Measurements from ENCODE around the gene SH3PXD2B. TPM values are rescaled to one million over a fixed set of nuclear protein-coding genes. Genes with fewer than 3 reads are reported as not detected.

SH3PXD2B gene
- total and polyA plus RNA-seq, 2 of the 13 experiments (the other 11 are each of a cell fraction or from before 2014, with no cell fraction given): 3.4 to 4.6 TPM

- Histone ChIP-seq H2AFZ (ENCODE audit: low read length) (no peak overlapping the region), H4K20me1 (ENCODE audit: insufficient read depth, low read length) (no peaks in the 10 kb centered on the region), H3K9me3 (ENCODE audit: low read length) (no peaks in the 10 kb centered on the region), H3K4me1 (ENCODE audit: insufficient read depth, low read length) (peaks cover 50% of the 10 kb centered on the region), H3K9ac (ENCODE audit: insufficient read depth, low read depth, low read length) (no peak overlapping the region), H3K4me3 (replicated peaks in 1 of 3; ENCODE audit: insufficient read depth in 1 of 3, low read depth in 2 of 3, low read length in 3 of 3) (no peak overlapping the region), H3K27me3 (ENCODE audit: control insufficient read depth in 1 of 2, insufficient read depth in 2 of 2, low read length in 2 of 2) (no peaks in the 10 kb centered on the region; a peak in 1 of 5 replicates), H3K27ac (ENCODE audit: extremely low read length, insufficient read depth, low read length) (no peak overlapping the region), H3K79me2 (ENCODE audit: insufficient read depth, low read length) (no peaks in the 10 kb centered on the region), H3K36me3 (replicated peaks in 1 of 2; ENCODE audit: control insufficient read depth in 1 of 2, insufficient read depth in 2 of 2, low read length in 2 of 2) (no peaks in the 10 kb centered on the region), H3K4me2 (ENCODE audit: low read depth, low read length) (no peak overlapping the region)
- BruUV-seq (replicated peaks): no TSS peak
- WGBS (ENCODE audit: low lambda C conversion rate): 64% methylated on average over 7 of the region's 7 CpGs
- POLR2A ChIA-PET: interaction anchor here (1.0 kb wide), 1 partner anchor 19 kb away, joined by 3 read pairs; no protein-coding TSS in a partner anchor
- FAIRE-seq: no peak
- intact Hi-C loops (cut with micrococcal nuclease; ENCODE audit: unreplicated experiment): no loop called here
- in situ Hi-C loops (cut with HindIII; ENCODE audit: extremely low pct_ligation_motif_present, low pct_unique_long_range_greater_than_20kb): no loop called here
- peak; percentile 35 for DNase-seq (ENCODE audit: low spot score)
- ATAC-seq: no peak
- CTCF ChIA-PET (ENCODE audit: low intra/inter-chr PET ratio, low total read pairs): no interaction called here
- TF ChIP-seq ZNF800 (CRISPR knock-in tag; IDR thresholded peaks at IDR 0.05): no peak
- no peak for TF ChIP-seq ZNF619 (CRISPR knock-in tag; IDR thresholded peaks at IDR 0.05)
- peak; percentile 27; the same call in 1 of the 2 replicates for TF ChIP-seq ETV5 (CRISPR knock-in tag; IDR thresholded peaks at IDR 0.05; ENCODE audit: borderline replicate concordance)
- TF ChIP-seq, protein P1, sequence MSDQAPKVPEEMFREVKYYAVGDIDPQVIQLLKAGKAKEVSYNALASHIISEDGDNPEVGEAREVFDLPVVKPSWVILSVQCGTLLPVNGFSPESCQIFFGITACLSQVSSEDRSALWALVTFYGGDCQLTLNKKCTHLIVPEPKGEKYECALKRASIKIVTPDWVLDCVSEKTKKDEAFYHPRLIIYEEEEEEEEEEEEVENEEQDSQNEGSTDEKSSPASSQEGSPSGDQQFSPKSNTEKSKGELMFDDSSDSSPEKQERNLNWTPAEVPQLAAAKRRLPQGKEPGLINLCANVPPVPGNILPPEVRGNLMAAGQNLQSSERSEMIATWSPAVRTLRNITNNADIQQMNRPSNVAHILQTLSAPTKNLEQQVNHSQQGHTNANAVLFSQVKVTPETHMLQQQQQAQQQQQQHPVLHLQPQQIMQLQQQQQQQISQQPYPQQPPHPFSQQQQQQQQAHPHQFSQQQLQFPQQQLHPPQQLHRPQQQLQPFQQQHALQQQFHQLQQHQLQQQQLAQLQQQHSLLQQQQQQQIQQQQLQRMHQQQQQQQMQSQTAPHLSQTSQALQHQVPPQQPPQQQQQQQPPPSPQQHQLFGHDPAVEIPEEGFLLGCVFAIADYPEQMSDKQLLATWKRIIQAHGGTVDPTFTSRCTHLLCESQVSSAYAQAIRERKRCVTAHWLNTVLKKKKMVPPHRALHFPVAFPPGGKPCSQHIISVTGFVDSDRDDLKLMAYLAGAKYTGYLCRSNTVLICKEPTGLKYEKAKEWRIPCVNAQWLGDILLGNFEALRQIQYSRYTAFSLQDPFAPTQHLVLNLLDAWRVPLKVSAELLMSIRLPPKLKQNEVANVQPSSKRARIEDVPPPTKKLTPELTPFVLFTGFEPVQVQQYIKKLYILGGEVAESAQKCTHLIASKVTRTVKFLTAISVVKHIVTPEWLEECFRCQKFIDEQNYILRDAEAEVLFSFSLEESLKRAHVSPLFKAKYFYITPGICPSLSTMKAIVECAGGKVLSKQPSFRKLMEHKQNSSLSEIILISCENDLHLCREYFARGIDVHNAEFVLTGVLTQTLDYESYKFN (CRISPR knock-in tag; conservative IDR thresholded peaks at IDR 0.05): peak; percentile 49
- no peak for TF ChIP-seq RFX5 (IDR thresholded peaks at IDR 0.05; ENCODE audit: low read depth, low read length)
- TF ChIP-seq ZBTB26 (CRISPR knock-in tag; IDR thresholded peaks at IDR 0.05; ENCODE audit: borderline replicate concordance): peak; percentile 98
- TF ChIP-seq SOX6 (IDR thresholded peaks at IDR 0.05): no peak
- TF ChIP-seq SOX6 (CRISPR knock-in tag; IDR thresholded peaks at IDR 0.05): 0 out of 2 replicates have a peak, but pooled peaks have one; percentile 20
- TF ChIP-seq, protein P2, sequence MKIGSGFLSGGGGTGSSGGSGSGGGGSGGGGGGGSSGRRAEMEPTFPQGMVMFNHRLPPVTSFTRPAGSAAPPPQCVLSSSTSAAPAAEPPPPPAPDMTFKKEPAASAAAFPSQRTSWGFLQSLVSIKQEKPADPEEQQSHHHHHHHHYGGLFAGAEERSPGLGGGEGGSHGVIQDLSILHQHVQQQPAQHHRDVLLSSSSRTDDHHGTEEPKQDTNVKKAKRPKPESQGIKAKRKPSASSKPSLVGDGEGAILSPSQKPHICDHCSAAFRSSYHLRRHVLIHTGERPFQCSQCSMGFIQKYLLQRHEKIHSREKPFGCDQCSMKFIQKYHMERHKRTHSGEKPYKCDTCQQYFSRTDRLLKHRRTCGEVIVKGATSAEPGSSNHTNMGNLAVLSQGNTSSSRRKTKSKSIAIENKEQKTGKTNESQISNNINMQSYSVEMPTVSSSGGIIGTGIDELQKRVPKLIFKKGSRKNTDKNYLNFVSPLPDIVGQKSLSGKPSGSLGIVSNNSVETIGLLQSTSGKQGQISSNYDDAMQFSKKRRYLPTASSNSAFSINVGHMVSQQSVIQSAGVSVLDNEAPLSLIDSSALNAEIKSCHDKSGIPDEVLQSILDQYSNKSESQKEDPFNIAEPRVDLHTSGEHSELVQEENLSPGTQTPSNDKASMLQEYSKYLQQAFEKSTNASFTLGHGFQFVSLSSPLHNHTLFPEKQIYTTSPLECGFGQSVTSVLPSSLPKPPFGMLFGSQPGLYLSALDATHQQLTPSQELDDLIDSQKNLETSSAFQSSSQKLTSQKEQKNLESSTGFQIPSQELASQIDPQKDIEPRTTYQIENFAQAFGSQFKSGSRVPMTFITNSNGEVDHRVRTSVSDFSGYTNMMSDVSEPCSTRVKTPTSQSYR (CRISPR knock-in tag; IDR thresholded peaks at IDR 0.05; ENCODE audit: borderline replicate concordance): peak; percentile 58; the same call in 1 of the 2 replicates
- peak; percentile 30; the same call in 1 of the 2 replicates for TF ChIP-seq HNF4A (CRISPR knock-in tag; IDR thresholded peaks at IDR 0.05)
- TF ChIP-seq, protein P3, sequence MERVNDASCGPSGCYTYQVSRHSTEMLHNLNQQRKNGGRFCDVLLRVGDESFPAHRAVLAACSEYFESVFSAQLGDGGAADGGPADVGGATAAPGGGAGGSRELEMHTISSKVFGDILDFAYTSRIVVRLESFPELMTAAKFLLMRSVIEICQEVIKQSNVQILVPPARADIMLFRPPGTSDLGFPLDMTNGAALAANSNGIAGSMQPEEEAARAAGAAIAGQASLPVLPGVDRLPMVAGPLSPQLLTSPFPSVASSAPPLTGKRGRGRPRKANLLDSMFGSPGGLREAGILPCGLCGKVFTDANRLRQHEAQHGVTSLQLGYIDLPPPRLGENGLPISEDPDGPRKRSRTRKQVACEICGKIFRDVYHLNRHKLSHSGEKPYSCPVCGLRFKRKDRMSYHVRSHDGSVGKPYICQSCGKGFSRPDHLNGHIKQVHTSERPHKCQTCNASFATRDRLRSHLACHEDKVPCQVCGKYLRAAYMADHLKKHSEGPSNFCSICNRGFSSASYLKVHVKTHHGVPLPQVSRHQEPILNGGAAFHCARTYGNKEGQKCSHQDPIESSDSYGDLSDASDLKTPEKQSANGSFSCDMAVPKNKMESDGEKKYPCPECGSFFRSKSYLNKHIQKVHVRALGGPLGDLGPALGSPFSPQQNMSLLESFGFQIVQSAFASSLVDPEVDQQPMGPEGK (CRISPR knock-in tag; IDR thresholded peaks at IDR 0.05): 0 out of 2 replicates have a peak, but pooled peaks have one; percentile 10
- TF ChIP-seq ZNF766 (CRISPR knock-in tag; IDR thresholded peaks at IDR 0.05; ENCODE audit: borderline replicate concordance): no peak
These were observed 20.8 kb downstream of the SH3PXD2B start for GRCh38 chr5:172433513-172433912.
